ENCODE measurements around the gene ABHD1.

DNA sequence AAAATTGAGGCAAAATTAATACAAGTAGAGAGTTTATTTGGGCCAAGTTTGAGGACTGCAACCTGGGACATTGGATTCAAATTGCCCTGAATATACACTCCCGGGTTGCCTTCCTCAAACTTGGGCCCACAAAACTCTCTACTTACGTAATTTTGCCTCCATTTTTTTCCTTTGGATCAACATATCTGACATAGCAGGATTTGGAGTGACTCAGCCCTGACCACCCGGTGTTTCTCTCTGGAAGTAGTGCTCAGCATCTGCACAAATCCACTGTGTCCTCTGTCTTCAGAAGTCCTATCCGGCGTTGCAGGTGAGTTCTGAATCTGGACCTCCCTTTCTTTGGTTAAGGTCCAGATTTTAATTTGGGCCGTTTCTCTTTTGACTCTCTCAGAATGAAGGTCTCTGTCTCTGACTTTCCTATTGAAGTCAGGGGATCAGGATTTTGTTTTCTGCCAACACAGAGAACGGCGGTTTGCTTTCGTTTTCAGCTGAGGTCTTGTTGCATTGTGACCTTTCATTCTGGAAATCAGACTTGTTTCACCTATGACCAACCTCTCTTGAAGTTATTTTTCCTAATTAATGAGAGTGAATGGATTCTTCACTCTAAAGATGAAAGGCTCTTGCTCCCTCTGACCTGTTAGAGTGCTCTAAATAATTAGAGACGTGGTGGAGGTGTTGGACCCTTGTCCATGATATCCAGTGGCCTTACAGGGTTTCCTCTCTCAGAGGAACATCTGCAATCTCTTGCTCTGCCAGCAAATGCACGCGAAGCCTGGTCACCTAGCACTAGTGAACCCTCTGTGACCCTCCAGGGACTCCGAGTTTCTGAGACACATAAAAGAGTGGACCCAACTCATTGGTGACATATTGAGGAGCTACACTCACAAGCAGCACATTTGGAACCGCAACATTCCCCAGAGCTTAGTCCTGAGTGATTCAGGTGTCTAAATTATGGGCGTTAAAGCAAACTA, 38.8 kb downstream of the ABHD1 start:
- TF ChIP-seq, protein P1, sequence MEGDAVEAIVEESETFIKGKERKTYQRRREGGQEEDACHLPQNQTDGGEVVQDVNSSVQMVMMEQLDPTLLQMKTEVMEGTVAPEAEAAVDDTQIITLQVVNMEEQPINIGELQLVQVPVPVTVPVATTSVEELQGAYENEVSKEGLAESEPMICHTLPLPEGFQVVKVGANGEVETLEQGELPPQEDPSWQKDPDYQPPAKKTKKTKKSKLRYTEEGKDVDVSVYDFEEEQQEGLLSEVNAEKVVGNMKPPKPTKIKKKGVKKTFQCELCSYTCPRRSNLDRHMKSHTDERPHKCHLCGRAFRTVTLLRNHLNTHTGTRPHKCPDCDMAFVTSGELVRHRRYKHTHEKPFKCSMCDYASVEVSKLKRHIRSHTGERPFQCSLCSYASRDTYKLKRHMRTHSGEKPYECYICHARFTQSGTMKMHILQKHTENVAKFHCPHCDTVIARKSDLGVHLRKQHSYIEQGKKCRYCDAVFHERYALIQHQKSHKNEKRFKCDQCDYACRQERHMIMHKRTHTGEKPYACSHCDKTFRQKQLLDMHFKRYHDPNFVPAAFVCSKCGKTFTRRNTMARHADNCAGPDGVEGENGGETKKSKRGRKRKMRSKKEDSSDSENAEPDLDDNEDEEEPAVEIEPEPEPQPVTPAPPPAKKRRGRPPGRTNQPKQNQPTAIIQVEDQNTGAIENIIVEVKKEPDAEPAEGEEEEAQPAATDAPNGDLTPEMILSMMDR (conservative IDR thresholded peaks at IDR 0.05; ENCODE audit: low read length), result no peak
- TF ChIP-seq EZH2phosphoT487 (IDR thresholded peaks at IDR 0.05; ENCODE audit: borderline replicate concordance), result no peak

Measured in Loucy (cell line).